SIG-M5 treated with dmso at 0.1 percent for 504 hours (cell line): ENCODE measurements around the gene ZNF181.
"Not testable (repeated sequence)": the region's sequence is repeated elsewhere in the genome, so short reads cannot be mapped to it uniquely, and the experiment has no call there.

ENCODE experiments used
- DNase-seq: peaks from one replicate; lab custom pipeline; 2025; ENCODE audit not compliant: unreplicated experiment; lab: John Stamatoyannopoulos, UW

Gene ZNF181

DNA sequence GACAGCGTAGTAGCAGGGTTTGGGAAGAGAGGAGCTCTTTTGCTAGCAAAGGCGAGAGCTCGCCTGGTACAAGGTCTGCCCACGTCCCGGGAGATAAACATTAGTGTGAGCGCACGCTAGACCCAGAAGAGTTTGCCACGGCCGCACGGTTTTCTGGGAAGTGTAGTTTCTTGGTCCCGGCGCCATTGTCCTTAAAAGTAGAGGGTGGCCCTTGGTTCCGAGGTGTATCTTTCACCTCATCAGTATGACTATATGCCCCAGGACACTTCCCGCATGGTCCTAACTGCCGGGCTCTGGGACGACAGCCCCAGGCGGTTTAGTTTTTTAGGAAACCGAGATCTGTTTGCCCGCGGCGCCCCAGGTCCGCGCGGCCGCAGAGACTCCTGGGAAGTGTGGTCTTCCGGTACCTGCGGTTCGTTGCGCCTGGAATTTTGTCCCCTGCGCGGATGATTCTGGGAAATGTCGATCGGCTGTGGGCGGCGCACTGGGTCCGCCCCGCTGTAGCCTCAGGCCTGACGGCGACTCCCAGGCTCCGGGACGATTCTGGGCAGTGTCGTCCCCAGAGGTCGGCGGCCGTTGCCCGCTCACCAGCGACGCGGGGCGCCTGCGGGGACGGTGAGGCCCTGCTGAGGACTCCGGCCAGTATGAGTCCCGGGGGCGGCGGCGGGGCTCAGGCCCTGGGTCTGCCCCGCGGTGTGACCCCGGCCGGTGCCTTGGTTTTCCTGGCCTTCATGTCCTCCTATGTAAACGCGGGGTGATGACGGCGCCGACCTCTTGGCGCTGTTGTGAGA, at the start of gene ZNF181:
Gene ZNF181, plus strand, starts transcription at position 498 of the 791 bp plus-strand sequence. CDS start 795 bp downstream, outside the sequence.
- DNase-seq = peak; percentile 88

- not testable (repeated sequence) for DNase-seq
Observed at GRCh38 chr19:34685266-34685665, 48.8 kb upstream of the ZNF181 start.

DNA sequence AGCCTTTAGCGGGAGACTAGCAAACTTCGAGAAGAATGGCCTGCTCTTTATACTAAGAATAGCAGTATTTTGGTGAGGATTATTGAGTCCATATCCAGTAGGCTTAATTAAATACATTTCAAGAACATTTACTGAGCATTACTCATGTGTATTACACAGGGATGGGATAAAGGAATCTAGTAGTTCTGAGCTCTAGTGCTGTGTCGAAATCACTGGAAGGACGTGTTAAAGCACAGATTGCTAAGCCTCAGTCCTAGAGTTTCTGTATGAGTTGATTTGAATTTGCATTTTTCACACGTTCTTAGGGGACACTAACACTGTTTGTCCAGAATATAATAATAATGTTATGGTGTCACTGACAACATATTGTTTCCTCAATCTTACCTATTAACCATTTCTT, 47.6 kb upstream of the ZNF181 start:
- DNase-seq = no peak

DNA sequence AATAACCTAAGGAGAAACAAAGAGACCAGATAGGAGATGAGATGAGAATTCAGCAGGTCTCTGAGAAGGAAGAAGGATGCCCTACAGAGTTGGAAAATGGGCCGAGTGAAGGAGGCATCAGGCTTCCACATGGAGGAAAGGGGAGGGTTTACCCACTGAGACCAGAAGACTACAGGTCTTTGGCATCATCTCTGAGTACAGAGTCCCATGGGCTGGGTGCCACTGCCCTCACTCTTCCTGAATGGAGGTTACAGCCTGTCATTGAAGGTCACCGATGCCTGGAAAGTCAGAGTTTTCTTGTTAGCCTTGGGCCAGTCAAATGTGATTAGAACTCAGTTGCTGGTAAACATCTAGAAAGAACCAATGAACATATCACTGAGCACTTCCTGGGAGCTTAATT, 46.7 kb upstream of the ZNF181 start:
- DNase-seq = no peak

GRCh38 chr19:34688592-34688991, 45.5 kb upstream of the ZNF181 start:
- DNase-seq = no peak

DNA sequence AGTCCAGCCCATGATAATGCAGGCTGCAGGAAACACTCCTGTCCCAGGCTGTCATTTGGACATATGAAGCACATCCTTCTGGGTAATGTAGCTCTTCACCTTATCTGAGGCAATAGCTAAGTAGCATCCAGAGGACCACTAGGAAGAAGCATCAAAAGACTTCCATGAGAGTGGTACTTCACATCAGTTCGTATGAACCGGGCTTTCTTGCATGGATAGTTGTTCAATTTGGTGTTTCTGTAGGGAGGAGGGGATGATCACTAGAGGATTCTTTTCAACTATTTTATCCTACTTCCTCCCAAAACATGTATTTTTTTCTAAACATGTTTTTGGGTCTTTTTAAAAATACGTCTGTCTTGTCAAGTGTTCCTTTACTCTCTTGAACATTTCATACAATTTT, 43.7 kb upstream of the ZNF181 start:
- no peak for DNase-seq

- no peak for DNase-seq
Observed at GRCh38 chr19:34692549-34692948, 41.5 kb upstream of the ZNF181 start.

DNA sequence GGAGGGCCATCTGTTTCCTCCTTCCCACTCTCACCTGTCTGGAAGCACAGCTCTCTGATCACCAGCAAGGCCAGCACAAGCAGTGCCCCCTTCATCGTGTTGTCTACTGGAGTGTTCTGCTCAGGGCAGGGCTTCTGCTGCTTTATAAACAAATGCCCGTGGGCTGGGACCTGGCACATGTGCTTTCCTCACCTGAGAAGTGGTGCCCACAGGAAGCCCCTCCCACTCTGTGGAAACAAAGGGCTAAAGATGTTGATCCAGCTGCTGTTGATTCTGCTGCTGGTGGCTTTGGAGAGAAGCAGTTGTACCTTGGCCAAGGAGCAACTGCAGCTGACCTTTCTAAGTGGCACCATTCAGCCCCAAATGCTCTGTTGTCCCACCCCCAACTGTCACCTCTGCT, 26.4 kb upstream of the ZNF181 start:
- no peak for DNase-seq

DNA sequence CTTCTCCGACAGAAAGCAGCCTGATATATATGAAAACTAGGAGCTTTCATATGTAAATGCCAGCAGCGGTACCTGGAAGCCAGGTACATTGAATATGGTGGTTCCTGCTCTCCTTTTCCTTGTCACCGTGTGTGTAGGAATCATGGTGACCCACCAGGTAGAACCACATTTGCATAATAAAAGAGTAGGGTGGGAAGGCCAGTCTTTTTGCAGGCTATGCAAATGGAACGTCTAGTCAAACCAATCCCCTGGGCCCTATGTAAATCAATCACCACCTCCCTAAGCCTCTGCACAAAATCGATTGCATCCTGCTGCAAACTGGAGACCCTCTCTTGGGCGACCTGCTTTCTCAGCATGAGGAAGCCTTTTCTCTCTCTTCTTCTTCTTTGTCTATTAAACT, 22.2 kb upstream of the ZNF181 start:
- no peak for DNase-seq

GRCh38 chr19:34712395-34713261, 21.4 kb upstream of the ZNF181 start:
- peak; percentile 73 for DNase-seq

DNA sequence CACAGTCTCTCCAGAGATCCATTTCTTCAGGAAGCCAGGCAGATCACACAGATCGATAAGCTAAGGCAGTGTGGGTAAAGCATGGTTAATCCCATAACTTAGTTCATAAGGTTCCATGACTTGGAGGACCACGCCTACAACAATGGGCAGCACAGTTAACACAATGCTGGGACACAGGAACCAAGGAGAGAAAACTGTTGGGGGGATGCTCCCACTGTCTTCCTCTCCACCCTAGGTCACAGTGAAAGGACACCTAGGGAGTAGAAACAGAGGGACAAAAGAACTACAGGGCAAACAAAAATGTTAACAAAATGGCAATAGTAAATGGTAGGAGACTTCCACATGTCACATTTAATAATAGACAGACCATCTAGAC, 20.8 kb upstream of the ZNF181 start:
- no peak for DNase-seq

GRCh38 chr19:34715357-34715756, 18.7 kb upstream of the ZNF181 start:
- DNase-seq = no peak

DNA sequence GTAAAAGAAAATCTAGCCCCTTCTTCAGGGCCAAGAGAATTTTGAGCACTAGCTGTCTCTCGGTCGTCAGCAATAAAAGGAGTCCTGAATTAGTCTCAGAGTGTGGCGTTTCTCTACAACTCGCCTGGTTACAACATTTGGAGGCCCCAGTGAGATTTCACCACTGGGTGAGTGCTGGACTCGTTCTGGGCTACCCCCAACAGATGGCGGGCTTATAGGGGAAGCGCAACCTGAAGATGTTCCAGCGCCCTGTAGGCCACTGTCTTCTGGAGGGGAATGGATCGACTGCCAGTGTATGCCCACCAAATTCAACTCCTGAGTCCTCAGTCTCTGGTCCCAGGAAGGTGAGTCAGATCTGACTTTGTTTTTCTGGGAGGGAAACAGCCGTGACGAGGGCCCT, 11.7 kb upstream of the ZNF181 start:
- no peak for DNase-seq

DNA sequence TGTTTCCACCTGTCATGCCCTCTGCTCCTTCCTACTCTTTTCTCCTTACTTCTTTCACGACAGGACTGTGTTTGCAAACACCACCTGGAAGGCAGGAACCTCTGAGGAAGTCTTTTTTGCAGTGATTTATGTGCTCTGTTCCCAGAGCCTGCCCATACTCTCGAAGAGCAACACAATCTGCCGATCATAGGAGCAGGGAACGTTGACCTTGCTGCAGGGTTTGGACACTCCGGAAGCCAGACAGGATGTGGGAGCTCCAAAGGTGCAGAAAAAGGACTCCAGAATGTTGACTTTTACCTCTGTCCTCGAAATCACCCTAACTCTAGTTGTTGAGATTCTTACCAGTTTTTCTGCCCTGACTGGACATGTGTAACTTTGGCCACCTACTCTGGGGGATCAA, 8.6 kb upstream of the ZNF181 start:
- no peak for DNase-seq

- no peak for DNase-seq
Observed at GRCh38 chr19:34731019-34731829, 2.8 kb upstream of the ZNF181 start.

DNA sequence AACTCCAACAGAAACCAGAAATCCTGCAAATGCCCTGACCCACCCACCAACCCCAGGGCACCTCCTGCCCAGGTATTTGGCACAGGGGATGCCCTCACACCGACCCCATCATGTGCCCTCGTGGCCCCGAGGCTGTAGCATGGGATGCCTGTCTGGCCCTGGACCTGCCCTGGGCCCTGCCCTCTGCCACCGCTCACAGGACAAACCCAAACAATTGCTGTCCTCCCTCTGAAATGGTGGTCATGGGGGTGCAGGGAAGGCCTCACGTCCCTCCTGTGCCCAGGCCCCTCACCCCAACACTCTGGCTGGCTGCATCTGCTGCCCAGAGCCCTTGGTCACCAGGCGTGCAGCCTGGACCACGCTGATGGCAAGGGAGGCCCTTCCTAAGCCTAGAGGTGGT, 2.1 kb upstream of the ZNF181 start:
- no peak for DNase-seq

DNA sequence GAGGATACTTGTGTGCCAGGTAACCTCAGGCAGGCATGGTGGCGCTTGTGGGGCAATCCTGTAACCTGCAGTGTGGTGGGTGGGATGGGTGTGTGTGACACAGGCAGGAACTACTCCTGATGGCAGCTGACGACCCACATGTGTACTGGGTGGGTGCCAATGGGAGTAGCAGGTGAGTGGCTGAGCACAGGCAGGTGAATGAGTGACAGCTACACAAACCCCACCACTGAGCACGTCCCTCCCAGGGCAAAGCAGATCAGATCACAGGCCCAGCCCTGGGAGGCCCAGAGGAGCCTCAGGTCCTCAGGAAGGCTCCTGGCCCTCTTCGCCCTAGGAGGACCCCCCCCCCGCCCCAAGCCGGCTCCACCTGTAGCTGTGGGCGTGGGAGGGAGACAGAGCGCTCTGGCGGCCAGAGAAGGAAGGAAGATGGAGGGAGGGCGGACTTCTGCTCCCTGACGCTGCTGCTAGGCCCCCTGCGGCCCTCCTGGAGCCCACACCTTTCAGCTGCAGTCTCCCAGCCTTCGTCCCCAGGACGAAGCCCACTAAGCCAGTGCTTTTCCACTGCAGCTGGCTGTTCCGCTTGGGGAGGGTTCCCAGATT, 1.3 kb upstream of the ZNF181 start:
- DNase-seq = no peak

DNA sequence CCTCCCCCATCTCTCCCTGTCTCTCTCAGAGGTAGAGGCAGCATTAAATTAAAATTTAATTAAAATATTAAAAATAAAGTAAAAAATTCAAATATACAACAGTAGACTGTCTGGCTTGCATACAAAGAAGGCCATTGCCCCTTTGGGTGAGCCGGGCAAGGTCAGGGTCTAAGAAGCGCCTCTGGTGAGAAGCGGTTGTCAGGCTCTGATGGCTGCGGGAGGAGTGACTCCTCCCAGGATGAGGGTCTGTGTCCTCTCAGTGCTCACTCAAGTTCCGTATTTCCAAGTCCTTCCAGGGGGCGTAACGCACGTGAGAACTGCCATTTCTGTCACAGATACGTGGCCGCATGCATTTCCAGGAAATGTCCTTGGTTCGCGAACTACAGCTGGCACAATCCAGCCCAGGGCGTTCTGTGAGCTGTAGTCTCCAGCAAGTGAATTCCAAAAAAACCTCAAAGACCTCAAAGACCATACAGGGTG, 737 bp upstream of the ZNF181 start:
- DNase-seq = peak; percentile 71

GRCh38 chr19:34734537-34735103, 577 bp downstream of the ZNF181 start:
- peak; percentile 77 for DNase-seq

- no peak for DNase-seq
Observed at GRCh38 chr19:34744896-34745690, 11.1 kb downstream of the ZNF181 start.
